Dermis microvascular lymphatic vessel endothelial cell (primary cell): ENCODE results near the gene ITFG1. TPM values are rescaled to one million over a fixed set of nuclear protein-coding genes. Genes with fewer than 3 reads are reported as not detected.
"Not testable (repeated sequence)": the region's sequence is repeated elsewhere in the genome, so short reads cannot be mapped to it uniquely, and the experiment has no call there.

Experiments
- DNase-seq, 2 donors: peaks; one replicate each; pipeline versions ENCODE4 v3.0.0 to v3.0.0-alpha.2; 2010; ENCODE audit warnings: low read depth in 2 of 2
- total RNA-seq: library from RNA; depleted of rRNA; stranded (reverse); fragments of >200 nt; gene quantifications from 2 replicates; pipeline ENCODE4 v1.2.1, GENCODE V29; 2014

The ITFG1 gene
- total RNA-seq, 1 donor from 2014 or later: 42.0 TPM

DNA sequence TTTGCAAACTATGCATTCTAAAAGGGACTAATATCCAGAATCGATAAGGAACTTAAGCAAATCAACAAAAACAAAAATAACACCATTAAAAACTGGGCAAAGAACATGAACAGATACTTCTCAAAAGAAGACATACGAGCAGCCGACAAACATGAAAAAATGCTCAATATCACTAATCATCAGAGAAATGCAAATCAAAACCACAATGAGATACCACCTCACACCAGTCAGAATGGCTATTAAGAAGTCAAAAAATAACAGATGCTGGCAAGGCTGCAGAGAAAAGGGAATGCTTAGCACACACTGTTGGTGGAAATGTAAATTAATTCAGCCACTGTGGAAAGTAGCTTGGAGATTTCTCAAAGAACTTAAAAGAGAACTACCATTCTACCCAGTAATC lies 130.3 kb downstream of the ITFG1 start:
- DNase-seq: not testable (repeated sequence)

DNA sequence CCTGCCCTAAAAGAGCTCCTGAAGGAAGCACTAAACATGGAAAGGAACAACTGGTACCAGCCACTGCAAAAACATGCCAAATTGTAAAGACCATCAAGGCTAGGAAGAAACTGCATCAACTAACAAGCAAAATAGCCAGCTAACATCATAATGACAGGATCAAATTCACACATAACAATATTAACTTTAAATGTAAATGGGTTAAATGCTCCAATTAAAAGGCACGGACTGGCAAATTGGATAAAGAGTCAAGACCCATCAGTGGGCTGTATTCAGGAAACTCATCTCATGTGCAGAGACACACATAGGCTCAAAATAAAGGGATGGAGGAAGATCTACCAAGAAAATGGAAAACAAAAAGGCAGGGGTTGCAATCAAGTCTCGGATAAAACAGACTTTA lies 136.6 kb downstream of the ITFG1 start:
- DNase-seq: not testable (repeated sequence)

DNA sequence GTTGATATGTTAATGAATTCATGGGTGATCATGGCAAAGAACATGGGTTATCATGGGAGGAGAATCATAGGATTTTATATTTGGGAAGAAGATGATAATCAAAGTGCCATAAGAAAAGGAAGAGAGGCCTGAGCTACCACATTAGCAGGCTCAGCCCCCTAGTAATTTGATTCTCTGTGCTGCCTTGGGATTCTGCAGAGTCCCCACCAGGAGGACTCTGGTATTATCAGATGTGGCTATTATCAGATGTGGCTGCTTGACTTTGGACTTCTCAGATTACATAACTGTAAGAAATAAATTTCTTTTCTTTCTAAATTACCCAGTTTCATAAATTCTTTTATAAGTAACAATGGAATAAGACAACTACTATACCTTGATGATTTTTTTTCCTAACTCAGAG lies 137.6 kb downstream of the ITFG1 start:
- DNase-seq: no peak

DNA sequence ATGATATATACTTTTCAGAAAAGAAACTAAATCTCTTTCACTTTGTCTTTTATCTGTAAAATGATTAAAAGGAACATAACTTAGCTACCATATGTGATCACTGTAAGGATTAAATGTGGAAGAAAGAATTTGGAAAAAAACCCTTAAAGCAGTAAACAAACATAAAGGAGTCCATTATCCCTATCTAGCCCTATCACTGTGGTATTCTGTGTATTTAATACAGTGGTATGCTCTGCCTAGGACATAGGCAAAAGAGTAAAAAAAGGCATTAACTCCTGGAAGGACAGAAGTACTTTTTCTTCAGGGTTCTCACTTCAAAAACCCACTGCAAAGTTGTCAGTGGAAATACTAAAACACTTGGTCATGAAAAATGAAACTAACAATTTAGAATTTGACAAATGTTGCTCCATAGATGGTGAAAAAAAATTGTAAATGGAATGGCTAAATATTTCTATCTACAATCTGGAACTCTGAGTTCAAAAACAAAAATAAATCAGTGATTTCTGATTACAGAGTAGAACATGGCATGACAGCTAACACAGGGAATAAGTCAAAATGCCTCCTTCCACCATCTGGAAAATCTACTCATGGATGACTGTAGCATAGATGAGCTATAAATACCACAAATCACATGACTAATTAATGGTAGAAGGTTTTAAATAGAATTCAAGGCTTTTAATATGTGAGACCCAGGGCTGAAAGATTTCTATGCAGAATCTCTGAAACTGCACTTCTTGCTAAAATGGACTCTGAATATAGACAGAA lies 140.1 kb downstream of the ITFG1 start:
- no peak for DNase-seq

DNA sequence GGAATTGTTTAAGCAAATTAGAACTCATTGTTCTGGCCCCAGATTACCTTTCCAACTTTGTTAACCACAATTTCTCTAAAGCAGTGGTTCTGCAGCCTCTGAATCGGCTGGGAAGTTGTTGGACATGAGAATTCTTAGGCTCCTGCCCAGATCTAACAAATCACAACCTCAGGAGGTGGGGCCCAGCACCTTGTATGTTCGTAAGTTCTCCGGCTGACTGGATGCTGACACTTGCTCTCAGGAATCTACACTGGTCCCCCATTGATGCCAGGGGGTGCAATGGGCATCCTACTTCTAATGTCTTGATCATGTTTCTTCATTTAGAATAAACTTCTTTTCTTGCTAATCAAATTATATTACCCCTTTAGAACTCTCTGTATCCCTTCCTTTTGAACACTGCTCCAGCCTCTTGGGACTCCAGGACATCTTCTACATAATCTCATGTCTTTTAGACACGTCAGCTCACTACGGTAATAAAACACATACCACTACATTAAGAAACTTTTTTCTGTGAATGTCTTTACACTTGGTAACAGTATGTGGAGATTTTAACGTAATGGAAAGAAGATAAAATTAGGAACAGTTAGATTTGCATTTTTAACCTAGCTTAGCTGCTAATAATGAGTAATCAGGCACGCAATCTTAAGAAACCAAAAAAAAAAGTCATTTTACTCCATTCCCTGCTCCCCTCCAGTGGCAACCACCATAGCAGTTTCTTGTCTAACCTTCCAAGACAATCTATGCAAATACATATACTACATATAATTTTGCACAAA lies 143.2 kb downstream of the ITFG1 start:
- no peak for DNase-seq

DNA sequence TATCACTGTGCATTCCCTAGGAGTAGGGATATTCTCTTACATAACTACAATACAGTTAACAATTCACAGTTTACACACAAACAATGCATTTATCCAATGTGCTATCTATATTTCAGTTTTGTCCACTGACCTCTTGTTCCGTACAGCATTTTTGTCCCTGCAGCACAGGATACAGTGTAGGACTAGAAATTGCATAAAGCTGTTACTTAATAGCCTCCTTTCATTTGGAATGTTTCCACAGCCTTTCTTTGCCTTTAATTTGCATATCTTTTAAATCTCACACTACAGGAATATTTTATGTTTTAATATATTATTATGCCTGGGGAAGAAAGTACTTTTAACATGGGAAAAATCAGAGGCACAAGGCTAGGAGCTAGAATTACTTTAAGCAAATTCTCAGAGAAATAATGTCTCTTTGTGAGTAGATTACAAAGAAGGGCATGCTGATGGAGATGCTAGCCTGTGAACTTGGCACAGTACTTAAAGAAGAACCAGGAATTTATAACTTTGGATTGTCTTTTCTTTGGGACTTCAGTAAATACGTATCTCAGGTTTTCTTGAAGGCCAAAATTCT lies 144.3 kb downstream of the ITFG1 start:
- DNase-seq: no peak

DNA sequence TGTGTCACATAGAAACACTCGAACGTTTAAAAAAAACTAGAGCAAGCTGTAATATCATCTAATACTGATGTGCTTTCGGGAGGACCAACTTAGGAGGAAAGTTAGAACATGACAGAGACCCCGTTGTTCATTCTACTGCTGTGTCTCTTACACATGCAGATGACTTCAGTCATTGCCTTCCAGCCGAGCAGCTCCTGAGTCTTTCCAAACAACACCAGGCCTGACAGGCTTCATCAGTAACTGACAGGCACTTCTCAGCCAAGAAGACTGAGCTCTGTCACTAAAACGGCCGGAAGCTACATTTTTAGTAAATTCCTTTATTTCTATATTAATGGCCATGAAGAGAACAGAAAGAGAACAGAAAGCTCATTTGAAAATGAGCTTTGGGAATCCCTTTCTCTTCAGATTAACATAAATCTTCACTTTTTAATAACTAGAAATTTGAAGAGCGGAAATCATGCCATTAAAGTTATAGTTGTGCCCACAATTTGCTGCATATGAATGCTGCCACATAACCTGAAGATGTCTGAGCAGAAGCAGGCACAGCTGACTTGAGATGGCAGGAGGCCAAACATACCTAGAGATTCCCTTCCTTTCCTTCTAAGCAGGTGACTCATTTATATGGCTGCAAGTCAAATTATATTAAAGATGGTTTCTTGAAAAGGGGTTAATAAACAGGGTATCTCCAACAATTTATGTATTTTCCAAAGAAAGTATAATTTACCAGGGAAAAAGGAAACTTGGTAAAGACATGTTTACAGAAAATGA lies 148.9 kb downstream of the ITFG1 start:
- peak in 1 of 2 donors; percentile 48 for DNase-seq

DNA sequence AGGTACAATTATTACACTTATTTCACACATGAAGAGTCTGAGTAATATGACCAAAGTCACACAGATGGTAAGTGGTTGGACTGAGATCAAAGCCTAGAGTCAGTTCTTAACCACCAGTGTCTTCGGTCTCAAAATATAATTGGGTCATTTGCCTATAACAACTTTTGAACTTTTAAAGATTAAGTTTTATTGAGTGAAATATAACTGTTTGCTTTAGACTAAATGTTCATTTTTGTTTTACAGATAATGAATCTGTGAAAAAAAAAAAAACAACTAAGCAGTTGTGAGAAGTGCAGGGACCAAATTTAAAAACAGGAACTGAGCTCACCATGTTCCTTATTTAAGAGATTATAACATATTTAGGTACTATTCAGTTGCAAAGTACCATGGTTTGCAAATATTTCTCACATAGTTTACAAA lies 150.1 kb downstream of the ITFG1 start:
- DNase-seq: no peak

DNA sequence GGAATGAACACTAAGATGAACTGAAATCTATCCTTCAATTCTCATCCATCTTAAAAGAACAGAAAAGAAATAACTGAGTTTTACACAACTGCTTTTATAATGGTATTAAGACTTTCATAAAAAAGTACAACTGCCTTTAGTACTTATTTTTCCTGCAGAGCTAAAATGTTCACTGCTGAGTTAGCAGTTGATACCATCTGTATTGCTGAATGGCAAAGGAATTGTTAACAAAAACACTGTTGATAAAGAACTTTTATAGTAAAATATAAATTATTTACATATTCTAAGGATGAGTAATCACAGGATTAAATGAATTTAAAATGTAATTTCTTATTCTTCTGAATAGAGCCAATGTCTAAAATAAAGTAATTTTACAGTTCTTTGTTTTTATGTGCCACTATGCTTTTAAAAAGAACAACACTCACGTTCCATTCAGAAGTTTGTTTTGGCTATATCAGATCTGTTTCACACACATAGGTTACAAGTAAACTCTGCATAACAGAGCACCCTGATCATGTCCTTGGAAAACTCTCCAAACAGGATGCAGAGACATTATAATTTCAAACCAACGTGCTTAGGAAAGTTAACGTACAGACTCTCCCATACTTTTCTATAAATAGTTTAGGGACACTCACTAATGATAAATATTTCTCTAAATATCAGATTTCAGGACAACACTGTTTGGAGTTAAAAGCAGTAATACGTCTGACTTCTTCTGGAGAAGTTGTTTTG lies 151.1 kb downstream of the ITFG1 start:
- DNase-seq: peak in 1 of 2 donors; percentile 11

DNA sequence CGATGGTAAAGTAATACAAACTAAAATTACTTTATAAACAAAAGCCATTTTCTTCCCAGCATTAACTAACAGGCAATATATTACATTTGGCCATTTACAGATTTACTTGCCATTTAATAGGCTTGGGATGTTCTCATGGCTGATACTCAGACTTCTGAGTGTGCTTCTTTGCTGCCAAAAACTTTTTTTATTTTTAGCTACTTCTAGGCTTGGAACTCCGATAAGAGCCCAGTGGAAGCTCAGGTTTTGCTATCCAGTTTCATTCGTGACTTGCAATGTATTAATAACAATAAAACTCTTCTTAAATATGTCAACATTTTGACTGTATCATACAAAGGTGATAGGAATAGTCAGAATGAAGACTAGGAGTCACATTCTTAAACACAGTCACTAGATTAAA lies 152.3 kb downstream of the ITFG1 start:
- no peak for DNase-seq

DNA sequence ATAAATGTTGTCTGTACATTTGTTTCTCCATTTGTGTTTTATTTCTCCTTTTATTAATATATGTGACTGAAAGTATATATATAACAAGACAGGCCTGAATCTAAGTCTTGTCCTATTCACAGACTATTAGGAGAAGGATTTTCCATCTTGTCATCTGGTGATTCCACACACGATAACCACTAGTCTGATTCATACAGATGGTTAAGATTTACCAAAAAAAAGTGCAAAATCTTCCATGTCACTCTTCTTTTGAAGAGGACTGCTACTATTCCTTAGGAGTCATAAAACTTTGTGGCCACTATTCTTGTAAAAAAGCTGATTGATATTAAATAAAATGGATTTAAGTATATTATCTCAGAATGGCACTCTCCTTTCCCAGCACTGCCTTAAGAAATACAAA lies 156.3 kb downstream of the ITFG1 start:
- no peak for DNase-seq

DNA sequence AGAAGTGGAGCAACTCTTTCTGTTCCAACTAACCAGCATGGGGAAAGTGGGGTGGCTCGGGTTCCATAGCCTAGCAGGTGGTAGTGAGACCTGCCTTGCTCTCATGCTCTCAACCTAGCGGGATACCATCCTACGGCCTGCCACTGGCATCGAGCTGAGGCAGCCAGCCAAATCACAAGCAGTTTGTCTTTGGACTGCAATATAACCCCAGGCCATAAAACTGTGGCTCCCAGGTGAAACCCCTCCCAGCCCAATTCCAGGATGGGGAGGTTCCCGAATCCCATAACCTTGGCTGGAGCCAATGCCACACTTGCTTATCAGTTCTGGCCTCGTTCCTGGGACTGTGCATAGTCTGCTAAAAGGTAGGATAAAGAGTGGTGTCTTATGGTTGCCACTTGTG lies 161.3 kb downstream of the ITFG1 start:
- DNase-seq: no peak

DNA sequence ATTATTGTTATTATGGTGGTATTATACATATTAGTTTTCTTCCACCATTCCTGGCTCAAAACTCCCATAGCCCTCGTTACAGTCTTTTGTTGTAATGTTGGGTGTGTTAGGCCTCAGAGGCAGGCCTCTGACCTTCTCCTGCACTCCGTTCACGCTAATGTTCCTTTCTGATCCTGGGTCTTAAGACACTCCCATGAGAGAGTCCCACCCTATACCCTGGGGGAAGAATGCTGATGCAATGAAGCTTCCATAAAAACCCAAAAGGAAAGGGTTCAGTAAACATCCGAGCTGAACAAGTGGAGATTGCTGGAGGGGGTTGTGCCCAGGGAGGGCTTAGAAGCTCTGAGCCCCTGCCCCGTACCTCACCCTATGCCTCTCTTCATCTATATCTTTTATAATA lies 175.9 kb downstream of the ITFG1 start:
- no peak for DNase-seq

DNA sequence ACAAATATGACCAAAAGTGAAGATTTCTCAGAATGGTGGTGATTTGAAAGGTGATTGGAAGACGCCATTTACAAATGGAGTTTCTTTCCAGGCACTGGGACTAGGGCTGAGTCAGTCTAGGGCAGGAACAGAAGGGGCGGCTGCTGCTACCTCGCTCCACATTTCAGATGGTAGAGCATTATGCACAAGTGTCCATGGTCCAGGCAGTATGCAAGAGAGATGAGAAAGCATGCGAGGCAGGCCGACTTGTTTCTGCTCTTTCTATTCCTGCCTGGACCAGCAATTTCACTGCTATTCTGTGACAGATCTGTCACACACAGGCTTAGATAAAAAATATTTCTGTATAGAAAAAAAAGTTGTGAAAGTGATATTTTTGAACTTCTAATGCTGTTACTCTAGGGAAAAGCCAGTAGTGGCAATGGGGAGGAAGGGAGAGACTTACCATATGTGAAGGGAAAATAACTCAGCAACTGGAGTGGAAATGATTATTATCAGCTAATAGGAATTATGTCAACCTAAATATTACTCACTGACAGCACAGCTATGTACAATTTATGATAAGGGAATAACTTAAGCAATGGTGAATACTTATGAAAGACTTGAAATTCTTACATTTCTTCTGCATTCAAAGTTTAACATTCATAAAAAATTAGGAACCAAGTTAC lies 182.4 kb downstream of the ITFG1 start:
- no peak for DNase-seq

DNA sequence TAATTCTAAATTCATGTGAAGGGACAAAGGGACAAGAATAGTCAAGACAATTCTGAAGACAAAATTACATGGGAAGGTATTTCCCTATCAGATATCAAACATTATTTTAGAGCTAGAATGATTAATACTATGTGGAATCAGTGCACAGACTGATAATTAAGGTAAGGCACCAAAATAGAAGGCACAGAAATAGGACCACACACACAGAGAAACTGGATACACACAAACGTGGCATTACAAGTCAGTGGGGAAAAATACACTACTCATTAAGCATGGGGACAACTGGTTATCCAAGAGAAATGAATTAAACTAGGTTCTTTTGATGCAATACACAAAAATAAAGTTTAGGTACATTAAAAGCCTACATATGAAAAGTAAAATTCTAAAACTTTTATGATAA lies 184.3 kb downstream of the ITFG1 start:
- no peak for DNase-seq

DNA sequence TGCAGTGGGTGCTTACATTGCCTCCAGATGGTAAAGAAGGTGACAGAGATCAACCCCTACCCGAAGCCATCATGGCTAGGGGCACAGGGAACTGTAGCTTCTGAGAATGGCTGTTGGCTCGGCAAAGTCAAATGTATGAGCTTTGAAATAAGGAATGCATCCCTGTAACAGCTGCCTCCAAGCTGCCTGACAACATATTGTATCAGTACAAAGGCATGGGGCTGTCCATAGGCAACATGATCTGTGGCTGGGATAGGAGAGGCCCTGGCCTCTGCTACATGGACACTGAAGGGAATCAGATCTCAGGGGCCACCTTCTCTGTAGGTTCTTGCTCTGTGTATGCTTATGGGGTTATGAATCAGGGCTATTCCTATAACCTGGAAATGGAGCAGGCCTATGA lies 197.9 kb downstream of the ITFG1 start:
- DNase-seq: no peak

DNA sequence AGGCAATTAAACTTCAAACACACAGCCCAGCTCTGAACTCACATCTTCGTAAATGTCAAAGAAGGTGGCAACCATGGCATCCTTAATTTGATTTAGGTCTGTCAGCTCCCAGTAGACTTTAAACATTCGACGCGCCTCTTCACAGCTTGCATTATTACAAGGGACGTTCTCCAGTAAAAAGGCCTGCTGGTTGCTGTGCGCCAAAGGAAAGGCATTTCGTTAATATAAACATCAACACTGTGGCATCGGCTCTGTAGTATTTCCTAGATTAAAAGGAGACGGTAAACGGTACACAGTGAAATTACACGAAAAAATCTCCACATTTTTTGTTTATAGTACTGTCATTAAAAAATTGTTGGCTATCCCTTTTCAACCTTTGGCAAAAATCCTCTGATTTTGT lies 200.4 kb downstream of the ITFG1 start:
- no peak for DNase-seq

DNA sequence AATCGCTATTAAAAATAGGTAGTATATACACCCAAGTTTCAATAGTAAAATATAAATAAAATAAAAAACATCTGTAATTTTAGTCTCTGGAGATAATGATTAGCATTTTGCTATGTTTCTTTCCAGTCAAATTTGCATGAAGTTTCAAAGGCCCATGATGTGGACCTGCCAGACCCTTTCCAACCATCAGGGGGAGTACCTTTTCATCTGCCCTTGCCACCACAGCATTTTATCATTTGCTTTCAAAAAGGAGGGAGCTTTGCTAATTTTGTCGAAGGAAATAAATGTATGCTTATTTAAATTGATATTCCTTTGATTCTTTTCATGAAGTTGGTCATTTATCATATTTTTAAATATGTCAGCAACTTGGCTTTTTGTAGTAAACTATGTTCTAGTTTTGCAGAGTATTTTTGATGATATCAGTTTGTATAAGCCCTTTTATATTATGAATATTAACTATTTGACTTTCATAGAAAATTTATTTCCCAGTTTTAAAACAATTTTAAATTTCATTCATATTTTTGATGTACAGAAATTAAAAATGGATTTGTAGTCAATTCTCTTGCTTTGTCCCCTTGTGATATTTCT lies 201.9 kb downstream of the ITFG1 start:
- DNase-seq: peak; percentile 6 to 35

DNA sequence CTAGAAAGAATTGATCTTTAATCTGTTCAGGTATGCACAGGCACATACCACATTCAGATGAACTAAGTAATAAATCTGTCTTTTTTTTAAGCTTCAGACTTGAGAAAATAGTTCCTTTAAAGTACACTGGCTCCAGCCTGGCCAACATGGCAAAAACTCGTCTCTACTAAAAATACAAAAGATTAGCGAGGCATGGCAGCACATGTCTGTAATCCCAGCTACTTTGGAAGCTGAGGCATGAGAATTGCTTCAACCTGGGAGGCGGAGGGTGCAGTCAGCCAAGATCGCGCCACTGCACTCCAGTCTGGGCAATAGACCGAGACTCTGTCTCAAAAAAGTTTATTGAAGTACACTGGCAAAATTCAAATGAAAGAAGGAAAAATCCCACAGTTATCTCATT lies 206.1 kb downstream of the ITFG1 start:
- DNase-seq: no peak

DNA sequence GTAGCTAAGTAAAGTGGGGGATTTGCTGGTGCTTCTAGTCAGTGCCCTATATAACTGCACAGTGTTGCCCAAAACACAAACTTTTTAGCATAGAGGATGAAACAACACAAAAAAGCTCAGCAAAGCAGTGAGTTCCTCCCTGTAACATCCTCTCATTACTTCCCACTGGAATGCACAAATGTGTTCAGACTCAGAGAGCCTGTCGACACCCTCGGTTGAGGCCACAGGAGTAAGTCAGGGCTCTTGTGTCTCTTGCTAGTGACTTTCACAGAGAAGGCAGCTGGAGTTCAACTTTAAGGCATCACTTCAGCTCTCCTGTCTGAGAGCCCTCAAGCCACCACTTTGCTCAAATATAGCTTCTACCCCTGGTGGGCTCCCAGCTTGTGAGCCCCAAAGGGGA lies 209.9 kb downstream of the ITFG1 start:
- no peak for DNase-seq
